Measurements from ENCODE around the gene XRCC5.
A peak's percentile ranks its signal among the peaks of the same experiment; 100 is the strongest.

XRCC5 gene

DNA sequence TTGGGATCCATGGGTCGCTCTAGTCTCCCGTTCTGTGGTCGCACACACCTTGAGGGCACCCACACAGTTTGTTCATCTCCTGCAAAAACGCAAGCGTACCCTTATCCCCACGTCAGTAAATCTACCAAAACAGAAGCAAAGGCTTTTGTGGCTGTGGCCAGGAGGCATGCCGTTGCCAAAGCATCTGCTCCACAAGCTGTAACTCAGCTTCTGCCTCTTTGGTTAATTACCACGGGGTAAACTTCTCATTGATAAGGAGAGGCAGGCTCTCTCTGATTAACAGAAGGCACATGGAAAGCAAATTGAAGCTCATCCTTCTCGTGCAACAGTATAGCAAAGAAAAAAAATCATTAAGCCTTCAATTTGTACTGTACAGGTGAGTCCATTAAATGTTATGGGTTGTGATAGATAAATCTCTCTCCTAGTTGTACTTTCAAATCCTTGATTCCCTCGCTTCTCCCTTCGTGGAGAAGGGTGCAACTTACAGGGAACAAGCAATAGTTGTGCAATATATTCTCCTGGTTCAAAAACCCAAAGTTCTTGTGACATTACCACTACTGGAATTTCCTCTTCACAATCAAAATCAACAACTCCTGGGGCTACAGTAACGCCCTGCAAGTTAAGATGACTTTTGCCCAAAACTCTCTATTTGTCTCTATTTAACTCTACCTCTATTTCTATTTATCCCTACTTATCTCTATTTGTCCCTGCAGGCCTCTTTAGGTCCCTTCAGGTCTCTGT, 37.9 kb upstream of the XRCC5 start:
- DNase-seq (ENCODE audit: low read depth): peak; percentile 31
- H3K4me3 ChIP-seq (ENCODE audit: low read length): no peak overlapping the region
- TF ChIP-seq, protein P1, sequence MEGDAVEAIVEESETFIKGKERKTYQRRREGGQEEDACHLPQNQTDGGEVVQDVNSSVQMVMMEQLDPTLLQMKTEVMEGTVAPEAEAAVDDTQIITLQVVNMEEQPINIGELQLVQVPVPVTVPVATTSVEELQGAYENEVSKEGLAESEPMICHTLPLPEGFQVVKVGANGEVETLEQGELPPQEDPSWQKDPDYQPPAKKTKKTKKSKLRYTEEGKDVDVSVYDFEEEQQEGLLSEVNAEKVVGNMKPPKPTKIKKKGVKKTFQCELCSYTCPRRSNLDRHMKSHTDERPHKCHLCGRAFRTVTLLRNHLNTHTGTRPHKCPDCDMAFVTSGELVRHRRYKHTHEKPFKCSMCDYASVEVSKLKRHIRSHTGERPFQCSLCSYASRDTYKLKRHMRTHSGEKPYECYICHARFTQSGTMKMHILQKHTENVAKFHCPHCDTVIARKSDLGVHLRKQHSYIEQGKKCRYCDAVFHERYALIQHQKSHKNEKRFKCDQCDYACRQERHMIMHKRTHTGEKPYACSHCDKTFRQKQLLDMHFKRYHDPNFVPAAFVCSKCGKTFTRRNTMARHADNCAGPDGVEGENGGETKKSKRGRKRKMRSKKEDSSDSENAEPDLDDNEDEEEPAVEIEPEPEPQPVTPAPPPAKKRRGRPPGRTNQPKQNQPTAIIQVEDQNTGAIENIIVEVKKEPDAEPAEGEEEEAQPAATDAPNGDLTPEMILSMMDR (conservative IDR thresholded peaks at IDR 0.05; ENCODE audit: low read length): no peak

DNA sequence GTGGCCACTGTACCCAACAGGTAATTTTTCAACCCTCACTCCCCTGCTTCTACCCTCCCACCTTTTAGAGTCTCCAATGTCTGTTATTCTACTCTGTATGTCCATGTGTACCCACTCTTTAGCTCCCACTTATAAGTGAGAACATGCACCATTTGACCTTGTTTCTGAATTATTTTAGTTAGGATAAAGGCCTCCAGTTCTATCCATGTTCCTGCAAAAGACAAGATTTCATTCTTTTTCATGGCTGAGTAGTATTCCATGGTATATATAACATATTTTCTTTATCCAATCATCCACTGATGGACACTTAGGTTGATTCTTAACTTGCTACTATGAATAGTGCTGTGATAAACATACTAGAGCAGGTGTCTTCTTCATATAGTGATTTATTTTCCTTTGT, 36.7 kb upstream of the XRCC5 start:
- no peak overlapping the region for H3K4me3 ChIP-seq (ENCODE audit: low read length)
- no peak for DNase-seq (ENCODE audit: low read depth)
- TF ChIP-seq, protein P1 (conservative IDR thresholded peaks at IDR 0.05; ENCODE audit: low read length): no peak

DNA sequence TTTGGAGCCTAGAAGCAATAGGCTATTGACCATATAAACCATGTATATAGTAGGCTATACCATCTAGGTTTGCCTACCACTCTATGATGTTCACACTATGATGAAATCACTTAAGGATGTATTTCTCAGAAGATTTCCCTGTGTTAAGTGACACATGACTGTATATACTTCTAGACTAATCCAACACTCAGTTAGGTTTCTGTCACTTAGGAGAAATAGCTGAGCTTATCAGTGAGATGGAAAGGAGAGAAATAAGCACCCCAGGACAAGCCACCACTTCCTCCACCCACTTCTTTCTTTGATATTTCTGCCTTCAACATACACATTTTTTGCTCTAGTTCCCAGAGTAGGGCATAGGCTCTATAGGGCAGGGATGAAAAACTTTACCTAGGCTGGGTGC, 35.4 kb upstream of the XRCC5 start:
- TF ChIP-seq, protein P1 (conservative IDR thresholded peaks at IDR 0.05; ENCODE audit: low read length): no peak
- DNase-seq (ENCODE audit: low read depth): no peak
- no peak overlapping the region for H3K4me3 ChIP-seq (ENCODE audit: low read length)

DNA sequence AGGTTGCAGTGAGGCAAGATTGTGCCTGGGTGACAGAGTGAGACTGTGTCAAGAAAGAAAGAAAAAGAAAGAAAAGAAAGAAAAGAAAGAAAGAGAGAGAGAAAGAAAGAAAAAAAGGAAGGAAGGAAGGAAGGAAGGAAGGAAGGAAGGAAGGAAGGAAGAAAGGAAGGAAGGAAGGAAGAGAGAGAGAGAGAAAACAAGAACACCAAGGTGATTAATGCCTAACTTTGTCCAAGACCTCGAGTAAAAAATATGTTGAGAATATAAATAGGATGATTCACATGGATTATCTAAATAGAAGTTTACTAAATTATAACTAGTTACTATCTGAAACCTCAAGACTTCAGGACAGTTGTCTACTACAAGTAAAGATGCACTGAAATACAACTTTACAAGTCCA, 34.8 kb upstream of the XRCC5 start:
- TF ChIP-seq, protein P1 (conservative IDR thresholded peaks at IDR 0.05; ENCODE audit: low read length): no peak
- no peak overlapping the region for H3K4me3 ChIP-seq (ENCODE audit: low read length)
- no peak for DNase-seq (ENCODE audit: low read depth)

DNA sequence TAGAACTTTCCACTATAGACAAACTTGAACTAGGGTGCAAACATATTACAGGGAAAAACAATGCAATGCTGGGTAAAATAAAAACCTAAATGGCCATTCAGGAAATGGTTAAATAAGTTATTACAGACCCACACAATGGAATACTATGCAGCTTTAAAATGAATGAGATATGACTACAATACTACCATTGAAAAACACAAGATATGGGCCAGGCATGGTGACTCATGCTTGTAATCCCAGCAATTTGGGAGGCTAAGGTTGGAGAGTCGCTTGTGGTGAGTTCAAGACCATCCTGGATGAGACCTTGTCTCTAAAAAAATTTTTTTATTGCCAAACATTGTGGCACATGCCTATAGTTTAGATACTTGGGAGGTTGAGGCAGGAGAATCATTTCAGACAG, 34.4 kb upstream of the XRCC5 start:
- DNase-seq (ENCODE audit: low read depth): no peak
- no peak overlapping the region for H3K4me3 ChIP-seq (ENCODE audit: low read length)
- TF ChIP-seq, protein P1 (conservative IDR thresholded peaks at IDR 0.05; ENCODE audit: low read length): no peak

DNA sequence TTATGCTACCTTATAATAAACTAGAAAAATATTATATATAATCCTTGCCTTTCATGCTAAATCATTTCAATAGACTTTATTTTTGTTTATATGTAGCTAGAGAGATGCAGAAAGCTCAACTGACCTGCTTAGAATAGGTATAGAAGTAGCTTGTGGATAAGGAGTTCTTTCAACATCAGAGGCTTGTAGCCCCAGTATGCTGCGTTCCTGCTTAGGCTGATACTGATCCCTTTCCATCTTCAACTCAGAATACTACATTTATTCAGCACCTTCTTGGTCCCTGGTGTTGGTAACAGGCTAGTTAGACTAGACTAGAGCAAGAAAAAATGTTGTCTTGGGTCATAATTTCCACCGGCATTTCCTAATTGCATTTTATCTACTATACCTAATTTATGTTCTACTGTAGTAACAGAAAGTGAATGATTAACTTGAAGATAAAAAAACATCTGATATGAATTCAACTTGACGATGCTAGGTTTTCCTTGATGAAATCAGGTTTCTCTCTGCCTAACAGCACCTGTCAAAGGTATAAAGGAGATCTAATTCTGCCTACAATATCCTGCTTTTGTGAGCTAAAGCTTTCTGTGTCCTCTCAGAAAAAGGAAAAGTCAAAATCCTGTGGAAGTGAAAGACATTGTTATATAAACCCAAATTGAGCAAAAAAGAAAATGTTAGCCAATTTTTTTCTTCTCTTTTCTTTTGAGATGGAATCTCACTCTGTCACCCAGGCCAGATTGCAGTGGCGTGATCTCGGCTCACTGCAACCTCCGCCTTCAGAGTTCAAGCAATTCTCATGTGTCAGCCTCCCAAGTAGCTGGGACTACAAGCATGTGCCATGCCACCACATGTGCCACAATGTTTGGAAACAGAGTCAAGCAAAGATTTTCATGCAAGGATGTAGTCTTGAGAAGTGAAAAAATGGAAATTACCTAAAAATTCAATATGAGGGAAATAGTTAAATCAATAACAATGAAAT, 33.4 kb upstream of the XRCC5 start:
- TF ChIP-seq, protein P1 (conservative IDR thresholded peaks at IDR 0.05; ENCODE audit: low read length): no peak
- H3K4me3 ChIP-seq (ENCODE audit: low read length): no peak overlapping the region
- no peak for DNase-seq (ENCODE audit: low read depth)

All from AG10803 (cell line).